ENCODE measurements around the gene OPA1. TPM values are rescaled to one million over a fixed set of nuclear protein-coding genes. Genes with fewer than 3 reads are reported as not detected.

OPA1 gene
- total and polyA plus RNA-seq, 2 of the 13 experiments (the other 11 are each of a cell fraction or from before 2014, with no cell fraction given) = 26.7 to 78.5 TPM

DNA sequence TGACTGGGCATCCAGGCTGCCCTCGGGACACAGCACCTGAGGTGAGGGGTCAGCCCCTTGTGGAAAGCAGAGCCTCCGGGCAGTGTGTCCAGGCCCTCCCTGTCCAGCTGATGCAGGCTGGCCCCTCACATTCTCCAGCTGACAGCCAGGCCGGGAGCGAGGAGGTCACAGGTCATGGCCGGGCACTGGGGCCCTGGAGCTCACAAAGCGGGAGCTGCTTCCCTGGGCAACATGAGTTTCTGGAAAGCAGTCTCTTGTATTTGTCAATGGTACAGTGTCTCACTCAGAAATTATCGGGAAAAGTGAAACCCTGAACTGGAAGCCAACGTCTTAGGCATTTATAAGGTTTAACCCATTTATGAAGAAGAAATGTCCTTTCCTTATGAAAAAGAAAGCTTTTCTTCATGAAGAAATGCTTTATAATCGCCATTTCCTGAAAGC is 118.5 kb downstream of the OPA1 start (continued):
- TF ChIP-seq, protein P1, sequence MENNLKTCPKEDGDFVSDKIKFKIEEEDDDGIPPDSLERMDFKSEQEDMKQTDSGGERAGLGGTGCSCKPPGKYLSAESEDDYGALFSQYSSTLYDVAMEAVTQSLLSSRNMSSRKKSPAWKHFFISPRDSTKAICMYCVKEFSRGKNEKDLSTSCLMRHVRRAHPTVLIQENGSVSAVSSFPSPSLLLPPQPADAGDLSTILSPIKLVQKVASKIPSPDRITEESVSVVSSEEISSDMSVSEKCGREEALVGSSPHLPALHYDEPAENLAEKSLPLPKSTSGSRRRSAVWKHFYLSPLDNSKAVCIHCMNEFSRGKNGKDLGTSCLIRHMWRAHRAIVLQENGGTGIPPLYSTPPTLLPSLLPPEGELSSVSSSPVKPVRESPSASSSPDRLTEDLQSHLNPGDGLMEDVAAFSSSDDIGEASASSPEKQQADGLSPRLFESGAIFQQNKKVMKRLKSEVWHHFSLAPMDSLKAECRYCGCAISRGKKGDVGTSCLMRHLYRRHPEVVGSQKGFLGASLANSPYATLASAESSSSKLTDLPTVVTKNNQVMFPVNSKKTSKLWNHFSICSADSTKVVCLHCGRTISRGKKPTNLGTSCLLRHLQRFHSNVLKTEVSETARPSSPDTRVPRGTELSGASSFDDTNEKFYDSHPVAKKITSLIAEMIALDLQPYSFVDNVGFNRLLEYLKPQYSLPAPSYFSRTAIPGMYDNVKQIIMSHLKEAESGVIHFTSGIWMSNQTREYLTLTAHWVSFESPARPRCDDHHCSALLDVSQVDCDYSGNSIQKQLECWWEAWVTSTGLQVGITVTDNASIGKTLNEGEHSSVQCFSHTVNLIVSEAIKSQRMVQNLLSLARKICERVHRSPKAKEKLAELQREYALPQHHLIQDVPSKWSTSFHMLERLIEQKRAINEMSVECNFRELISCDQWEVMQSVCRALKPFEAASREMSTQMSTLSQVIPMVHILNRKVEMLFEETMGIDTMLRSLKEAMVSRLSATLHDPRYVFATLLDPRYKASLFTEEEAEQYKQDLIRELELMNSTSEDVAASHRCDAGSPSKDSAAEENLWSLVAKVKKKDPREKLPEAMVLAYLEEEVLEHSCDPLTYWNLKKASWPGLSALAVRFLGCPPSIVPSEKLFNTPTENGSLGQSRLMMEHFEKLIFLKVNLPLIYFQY (CRISPR knock-in tag; IDR thresholded peaks at IDR 0.05; ENCODE audit: borderline replicate concordance) = peak; percentile 40; the same call in 1 of the 2 replicates
- TF ChIP-seq CENPT (CRISPR knock-in tag; IDR thresholded peaks at IDR 0.05; ENCODE audit: low read depth) = no peak
- peak; percentile 90 for TF ChIP-seq SAP130 (CRISPR knock-in tag; IDR thresholded peaks at IDR 0.05; ENCODE audit: low read depth)
- TF ChIP-seq TEAD2 (CRISPR knock-in tag; IDR thresholded peaks at IDR 0.05) = no peak
- no peak for TF ChIP-seq ZFP36L2 (CRISPR knock-in tag; IDR thresholded peaks at IDR 0.05)
- no peak for TF ChIP-seq SRF (IDR thresholded peaks at IDR 0.05; ENCODE audit: low read depth, low read length)
- no peak; the same call in 1 of the 2 replicates for TF ChIP-seq NFKB2 (CRISPR knock-in tag; IDR thresholded peaks at IDR 0.05; ENCODE audit: borderline replicate concordance)
- TF ChIP-seq SOX13 (IDR thresholded peaks at IDR 0.05) = peak; percentile 65
- TF ChIP-seq SOX13 (CRISPR knock-in tag; conservative IDR thresholded peaks at IDR 0.05 in 1 of 2, IDR thresholded peaks at IDR 0.05 in 1 of 2) = peak in 1 of 2 experiments; percentile 95; a peak in 2 of 4 replicates
- peak; percentile 94 for TF ChIP-seq FOXO1 (CRISPR knock-in tag; IDR thresholded peaks at IDR 0.05)
- TF ChIP-seq, protein P2, sequence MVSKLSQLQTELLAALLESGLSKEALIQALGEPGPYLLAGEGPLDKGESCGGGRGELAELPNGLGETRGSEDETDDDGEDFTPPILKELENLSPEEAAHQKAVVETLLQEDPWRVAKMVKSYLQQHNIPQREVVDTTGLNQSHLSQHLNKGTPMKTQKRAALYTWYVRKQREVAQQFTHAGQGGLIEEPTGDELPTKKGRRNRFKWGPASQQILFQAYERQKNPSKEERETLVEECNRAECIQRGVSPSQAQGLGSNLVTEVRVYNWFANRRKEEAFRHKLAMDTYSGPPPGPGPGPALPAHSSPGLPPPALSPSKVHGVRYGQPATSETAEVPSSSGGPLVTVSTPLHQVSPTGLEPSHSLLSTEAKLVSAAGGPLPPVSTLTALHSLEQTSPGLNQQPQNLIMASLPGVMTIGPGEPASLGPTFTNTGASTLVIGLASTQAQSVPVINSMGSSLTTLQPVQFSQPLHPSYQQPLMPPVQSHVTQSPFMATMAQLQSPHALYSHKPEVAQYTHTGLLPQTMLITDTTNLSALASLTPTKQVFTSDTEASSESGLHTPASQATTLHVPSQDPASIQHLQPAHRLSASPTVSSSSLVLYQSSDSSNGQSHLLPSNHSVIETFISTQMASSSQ (IDR thresholded peaks at IDR 0.05; ENCODE audit: low read depth) = peak; percentile 46; the same call in 1 of the 2 replicates
- TF ChIP-seq, protein P2 (CRISPR knock-in tag; IDR thresholded peaks at IDR 0.05; ENCODE audit: borderline replicate concordance) = peak; percentile 79
- no peak for TF ChIP-seq NFIC (IDR thresholded peaks at IDR 0.05; ENCODE audit: low read length)
- peak; percentile 95 for TF ChIP-seq PPARG (CRISPR knock-in tag; conservative IDR thresholded peaks at IDR 0.05)
- TF ChIP-seq NR1H2 (CRISPR knock-in tag; IDR thresholded peaks at IDR 0.05; ENCODE audit: borderline replicate concordance, low read depth) = no peak; the same call in 1 of the 2 replicates
- TF ChIP-seq SCMH1 (CRISPR knock-in tag; IDR thresholded peaks at IDR 0.05; ENCODE audit: borderline replicate concordance) = no peak
- no peak for TF ChIP-seq SNAPC2 (CRISPR knock-in tag; IDR thresholded peaks at IDR 0.05)
- no peak for TF ChIP-seq CCAR2 (optimal IDR thresholded peaks at IDR 0.05; ENCODE audit: low read depth, low read length)
- TF ChIP-seq JARID2 (CRISPR knock-in tag; IDR thresholded peaks at IDR 0.05; ENCODE audit: insufficient replicate concordance) = no peak
